HL-60 (cell line): ENCODE data around the gene LBR.

Experiments used
- CTCF ChIP-seq: IDR thresholded peaks from one replicate; pipeline ENCODE4 v1.5.1; 2011; ENCODE audit warnings: low read length, control low read depth, inconsistent platforms; ENCODE audit not compliant: insufficient read depth
- GABPA ChIP-seq: IDR thresholded peaks from 2 replicates; pipeline ENCODE4 v1.6.1; 2012; ENCODE audit warnings: low read depth
- POLR2AphosphoS5 ChIP-seq: IDR thresholded peaks from 2 replicates; pipeline ENCODE4 v1.6.1; 2012; ENCODE audit warnings: low read depth
- REST ChIP-seq: IDR thresholded peaks from 2 replicates; pipeline ENCODE4 v1.6.1; 2012; ENCODE audit warnings: low read depth; ENCODE audit not compliant: insufficient replicate concordance

GRCh38 chr1:225406976-225407725 lies 20.7 kb downstream of the LBR start:
- no peak for TF ChIP-seq CTCF
- no peak for TF ChIP-seq REST
- no peak for TF ChIP-seq POLR2AphosphoS5
- TF ChIP-seq GABPA: no peak
